Epithelial cell of esophagus (primary cell): ENCODE results near the gene RNF123.

ENCODE experiments used
- DNase-seq: peaks from one replicate; pipeline ENCODE4 v3.0.0; 2010; ENCODE audit warnings: low read depth
- H3K4me3 ChIP-seq: 2 replicates; pipeline ENCODE4 v1.5.1; 2011; ENCODE audit warnings: mild to moderate bottlenecking, low read length, control low read depth
- TF ChIP-seq, protein P1 (sequence below): IDR thresholded peaks from 2 replicates; pipeline ENCODE4 v1.5.1; 2011; ENCODE audit warnings: low read depth, mild to moderate bottlenecking, low read length, control low read depth, inconsistent platforms; ENCODE audit not compliant: insufficient read depth; ENCODE audit errors: missing control alignments

RNF123 gene

DNA sequence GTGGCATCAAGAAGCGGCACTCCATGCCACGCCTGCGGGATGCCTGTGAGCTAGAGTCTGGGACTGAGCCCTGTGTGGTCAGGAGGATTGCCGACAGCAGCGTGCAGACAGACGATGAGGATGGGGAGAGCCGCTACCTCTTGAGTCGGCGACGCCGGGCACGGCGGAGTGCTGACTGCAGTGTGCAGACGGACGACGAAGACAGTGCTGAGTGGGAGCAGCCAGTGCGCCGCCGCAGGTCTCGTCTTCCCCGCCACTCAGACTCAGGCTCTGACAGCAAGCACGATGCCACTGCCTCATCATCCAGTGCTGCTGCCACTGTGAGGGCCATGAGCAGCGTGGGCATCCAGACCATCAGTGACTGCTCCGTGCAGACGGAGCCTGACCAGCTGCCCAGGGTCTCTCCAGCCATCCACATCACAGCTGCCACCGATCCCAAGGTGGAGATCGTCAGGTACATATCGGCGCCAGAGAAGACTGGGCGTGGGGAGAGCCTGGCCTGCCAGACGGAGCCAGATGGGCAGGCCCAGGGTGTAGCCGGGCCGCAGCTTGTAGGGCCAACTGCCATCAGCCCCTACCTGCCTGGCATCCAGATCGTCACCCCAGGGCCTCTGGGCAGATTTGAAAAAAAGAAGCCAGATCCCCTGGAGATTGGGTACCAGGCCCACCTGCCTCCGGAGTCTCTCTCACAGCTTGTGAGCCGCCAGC is 32.0 kb upstream of the RNF123 start:
- no peak overlapping the region for H3K4me3 ChIP-seq
- DNase-seq, result no peak

DNA sequence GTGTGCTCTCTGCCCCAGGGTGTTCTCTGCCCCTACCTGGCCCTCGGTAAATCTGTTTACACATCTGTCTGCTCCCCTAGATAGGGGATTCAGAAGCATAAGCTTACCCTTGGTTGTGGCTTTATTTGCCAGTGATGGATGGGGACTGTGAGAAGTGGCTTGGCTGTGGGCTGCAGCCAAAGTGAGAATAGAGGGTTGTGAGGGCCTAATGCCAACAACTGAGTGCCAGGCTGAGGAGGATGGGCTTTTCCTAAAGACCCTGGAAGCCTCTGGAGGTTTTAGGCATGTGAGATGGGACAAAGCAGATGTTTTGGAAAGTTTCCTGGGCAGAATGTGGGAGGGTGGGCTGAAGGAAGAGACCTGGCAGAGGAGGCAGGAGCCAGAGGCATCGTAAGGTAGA is 30.6 kb upstream of the RNF123 start:
- no peak for DNase-seq
- TF ChIP-seq, protein P1, sequence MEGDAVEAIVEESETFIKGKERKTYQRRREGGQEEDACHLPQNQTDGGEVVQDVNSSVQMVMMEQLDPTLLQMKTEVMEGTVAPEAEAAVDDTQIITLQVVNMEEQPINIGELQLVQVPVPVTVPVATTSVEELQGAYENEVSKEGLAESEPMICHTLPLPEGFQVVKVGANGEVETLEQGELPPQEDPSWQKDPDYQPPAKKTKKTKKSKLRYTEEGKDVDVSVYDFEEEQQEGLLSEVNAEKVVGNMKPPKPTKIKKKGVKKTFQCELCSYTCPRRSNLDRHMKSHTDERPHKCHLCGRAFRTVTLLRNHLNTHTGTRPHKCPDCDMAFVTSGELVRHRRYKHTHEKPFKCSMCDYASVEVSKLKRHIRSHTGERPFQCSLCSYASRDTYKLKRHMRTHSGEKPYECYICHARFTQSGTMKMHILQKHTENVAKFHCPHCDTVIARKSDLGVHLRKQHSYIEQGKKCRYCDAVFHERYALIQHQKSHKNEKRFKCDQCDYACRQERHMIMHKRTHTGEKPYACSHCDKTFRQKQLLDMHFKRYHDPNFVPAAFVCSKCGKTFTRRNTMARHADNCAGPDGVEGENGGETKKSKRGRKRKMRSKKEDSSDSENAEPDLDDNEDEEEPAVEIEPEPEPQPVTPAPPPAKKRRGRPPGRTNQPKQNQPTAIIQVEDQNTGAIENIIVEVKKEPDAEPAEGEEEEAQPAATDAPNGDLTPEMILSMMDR, result no peak
- H3K4me3 ChIP-seq, result no peak overlapping the region

More for the DNA sequence above, 32.0 kb upstream of the RNF123 start:
- TF ChIP-seq, protein P1, result no peak

DNA sequence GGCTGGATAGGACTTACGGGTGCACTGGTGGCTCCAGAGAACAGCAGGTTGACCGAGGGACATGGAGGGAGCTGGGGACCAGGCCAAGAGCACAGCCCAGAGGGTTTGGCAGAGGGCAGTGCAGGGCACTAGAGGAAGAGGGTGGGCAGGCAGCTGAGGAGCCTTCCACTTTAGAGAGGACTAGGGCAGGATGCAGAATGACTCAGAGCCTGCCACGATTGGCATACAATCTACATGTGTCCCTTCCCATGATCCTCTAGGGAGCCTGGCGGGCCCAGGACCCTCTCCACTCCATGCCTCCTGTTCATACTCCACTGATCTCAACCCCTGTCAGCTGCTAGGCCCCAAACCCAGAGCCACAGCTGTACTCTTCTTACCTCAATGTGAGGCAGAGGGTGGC is 29.6 kb upstream of the RNF123 start:
- DNase-seq, result no peak
- TF ChIP-seq, protein P1, result no peak
- H3K4me3 ChIP-seq, result no peak overlapping the region

DNA sequence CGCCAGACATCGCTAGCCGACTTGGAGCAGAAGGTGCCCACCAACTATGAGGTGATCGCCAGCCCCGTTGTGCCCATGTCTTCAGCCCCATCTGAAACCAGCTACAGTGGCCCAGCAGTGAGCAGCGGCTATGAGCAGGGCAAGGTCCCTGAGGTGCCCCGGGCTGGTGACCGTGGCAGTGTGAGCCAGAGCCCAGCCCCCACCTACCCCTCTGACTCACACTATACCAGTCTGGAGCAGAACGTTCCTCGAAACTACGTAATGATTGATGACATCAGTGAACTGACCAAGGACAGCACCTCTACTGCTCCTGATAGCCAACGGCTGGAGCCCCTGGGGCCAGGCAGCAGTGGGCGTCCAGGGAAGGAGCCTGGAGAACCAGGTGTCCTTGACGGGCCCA is 28.1 kb upstream of the RNF123 start:
- TF ChIP-seq, protein P1, result no peak
- no peak overlapping the region for H3K4me3 ChIP-seq
- DNase-seq, result peak; percentile 7

DNA sequence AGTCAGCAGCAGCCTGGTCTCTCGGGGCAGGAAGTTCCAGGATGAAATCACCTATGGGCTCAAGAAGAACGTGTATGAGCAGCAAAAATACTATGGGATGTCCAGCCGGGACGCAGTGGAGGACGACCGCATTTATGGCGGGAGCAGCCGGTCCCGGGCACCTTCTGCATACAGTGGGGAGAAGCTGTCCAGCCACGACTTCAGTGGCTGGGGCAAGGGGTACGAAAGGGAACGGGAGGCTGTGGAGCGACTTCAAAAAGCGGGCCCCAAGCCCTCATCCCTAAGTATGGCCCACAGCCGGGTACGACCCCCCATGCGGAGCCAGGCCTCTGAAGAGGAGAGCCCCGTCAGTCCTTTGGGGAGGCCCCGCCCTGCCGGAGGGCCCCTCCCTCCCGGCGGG is 27.3 kb upstream of the RNF123 start:
- no peak for DNase-seq
- TF ChIP-seq, protein P1, result no peak
- H3K4me3 ChIP-seq, result no peak overlapping the region

DNA sequence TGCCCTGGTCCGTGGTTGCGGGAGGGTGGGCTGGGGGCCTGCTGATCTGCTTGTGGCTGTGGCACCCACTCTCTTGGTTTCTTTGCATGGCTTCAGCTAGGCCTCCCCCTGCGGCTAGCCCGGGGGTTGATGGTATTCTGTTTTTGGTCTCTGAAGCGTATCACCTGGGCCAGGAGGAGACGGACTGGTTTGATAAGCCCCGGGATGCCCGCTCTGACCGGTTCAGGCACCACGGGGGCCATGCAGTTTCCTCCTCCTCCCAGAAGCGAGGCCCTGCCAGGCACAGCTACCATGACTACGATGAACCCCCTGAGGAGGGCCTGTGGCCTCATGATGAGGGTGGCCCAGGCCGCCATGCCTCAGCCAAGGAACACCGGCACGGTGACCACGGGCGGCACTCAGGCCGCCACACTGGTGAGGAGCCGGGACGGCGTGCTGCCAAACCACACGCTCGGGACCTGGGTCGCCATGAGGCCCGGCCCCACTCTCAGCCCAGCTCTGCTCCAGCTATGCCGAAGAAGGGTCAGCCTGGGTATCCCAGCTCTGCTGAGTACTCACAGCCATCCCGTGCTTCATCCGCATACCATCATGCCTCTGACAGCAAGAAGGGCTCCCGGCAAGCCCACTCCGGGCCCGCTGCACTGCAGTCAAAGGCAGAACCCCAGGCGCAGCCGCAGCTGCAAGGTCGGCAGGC is 26.5 kb upstream of the RNF123 start:
- no peak overlapping the region for H3K4me3 ChIP-seq
- DNase-seq, result no peak
- TF ChIP-seq, protein P1, result no peak
